ENCODE measurements around the gene CCDC171. TPM values are rescaled to one million over a fixed set of nuclear protein-coding genes. Genes with fewer than 3 reads are reported as not detected.

CCDC171 gene
- total and polyA plus RNA-seq, 2 of the 13 experiments (the other 11 are each of a cell fraction or from before 2014, with no cell fraction given), result 0.95 to 2.5 TPM

GRCh38 chr9:15552636-15553527 is at the start of gene CCDC171 (continued):
- TF ChIP-seq ZNF709 (CRISPR knock-in tag; IDR thresholded peaks at IDR 0.05) (peak; percentile 66; the same call in 1 of the 2 replicates), AHDC1 (CRISPR knock-in tag; IDR thresholded peaks at IDR 0.05; ENCODE audit: borderline replicate concordance) (no peak), SUZ12 (IDR thresholded peaks at IDR 0.05; ENCODE audit: low read depth, low read length) (no peak), FLYWCH1 (CRISPR knock-in tag; IDR thresholded peaks at IDR 0.05) (no peak), E2F5 (CRISPR knock-in tag; conservative IDR thresholded peaks at IDR 0.05) (peak; percentile 89), NFKB2 (CRISPR knock-in tag; IDR thresholded peaks at IDR 0.05; ENCODE audit: borderline replicate concordance) (peak; percentile 85), ZNF704 (CRISPR knock-in tag; IDR thresholded peaks at IDR 0.05; ENCODE audit: borderline replicate concordance) (peak; percentile 40; the same call in 1 of the 2 replicates), TEAD3 (CRISPR knock-in tag; optimal IDR thresholded peaks at IDR 0.05; ENCODE audit: borderline replicate concordance) (peak; percentile 39), POLR2G (IDR thresholded peaks at IDR 0.05; ENCODE audit: low read depth, low read length) (peak; percentile 93), NCOA1 (CRISPR knock-in tag; IDR thresholded peaks at IDR 0.05) (0 out of 2 replicates have a peak, but pooled peaks have one; percentile 22), STAG1 (CRISPR knock-in tag; IDR thresholded peaks at IDR 0.05) (0 out of 2 replicates have a peak, but pooled peaks have one; percentile 11)
- TF ChIP-seq, protein P1, sequence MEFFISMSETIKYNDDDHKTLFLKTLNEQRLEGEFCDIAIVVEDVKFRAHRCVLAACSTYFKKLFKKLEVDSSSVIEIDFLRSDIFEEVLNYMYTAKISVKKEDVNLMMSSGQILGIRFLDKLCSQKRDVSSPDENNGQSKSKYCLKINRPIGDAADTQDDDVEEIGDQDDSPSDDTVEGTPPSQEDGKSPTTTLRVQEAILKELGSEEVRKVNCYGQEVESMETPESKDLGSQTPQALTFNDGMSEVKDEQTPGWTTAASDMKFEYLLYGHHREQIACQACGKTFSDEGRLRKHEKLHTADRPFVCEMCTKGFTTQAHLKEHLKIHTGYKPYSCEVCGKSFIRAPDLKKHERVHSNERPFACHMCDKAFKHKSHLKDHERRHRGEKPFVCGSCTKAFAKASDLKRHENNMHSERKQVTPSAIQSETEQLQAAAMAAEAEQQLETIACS (CRISPR knock-in tag; IDR thresholded peaks at IDR 0.05), result peak; percentile 98
- TF ChIP-seq, protein P2, sequence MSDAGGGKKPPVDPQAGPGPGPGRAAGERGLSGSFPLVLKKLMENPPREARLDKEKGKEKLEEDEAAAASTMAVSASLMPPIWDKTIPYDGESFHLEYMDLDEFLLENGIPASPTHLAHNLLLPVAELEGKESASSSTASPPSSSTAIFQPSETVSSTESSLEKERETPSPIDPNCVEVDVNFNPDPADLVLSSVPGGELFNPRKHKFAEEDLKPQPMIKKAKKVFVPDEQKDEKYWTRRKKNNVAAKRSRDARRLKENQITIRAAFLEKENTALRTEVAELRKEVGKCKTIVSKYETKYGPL (CRISPR knock-in tag; IDR thresholded peaks at IDR 0.05), result peak; percentile 16; the same call in 1 of the 2 replicates

Data from HepG2 (cell line).